LNCAP (cell line): Measurements from ENCODE around the gene GAGE2A.
"Not testable (repeated sequence)": the region's sequence is repeated elsewhere in the genome, so short reads cannot be mapped to it uniquely, and the experiment has no call there.

Experiments
- CTCF ChIP-seq: fragments of 450-650 bp; IDR thresholded peaks from 2 replicates; pipeline ENCODE4 v1.5.1; 2017; ENCODE audit warnings: mild to moderate bottlenecking

GAGE2A gene

GRCh38 chrX:49589196-49589595 is at the start of gene GAGE2A:
TSS of gene GAGE2A (plus strand) at chrX:49589496. CDS start at chrX:49590651, 1,155 bp downstream.
- not testable (repeated sequence) for TF ChIP-seq CTCF

- TF ChIP-seq CTCF, result not testable (repeated sequence)
Observed at GRCh38 chrX:49541433-49541832, 47.9 kb upstream of the GAGE2A start, which contains the start of gene GAGE12D. TSS of gene GAGE12D (plus strand) at chrX:49541733. CDS start at chrX:49542888, 1,155 bp downstream.

- not testable (repeated sequence) for TF ChIP-seq CTCF
Observed at GRCh38 chrX:49550989-49551388, 38.3 kb upstream of the GAGE2A start, which contains the start of gene GAGE12E. TSS of gene GAGE12E (plus strand) at chrX:49551289. CDS start at chrX:49552444, 1,155 bp downstream.

GRCh38 chrX:49560542-49560941 is 28.8 kb upstream of the GAGE2A start, which contains the start of gene GAGE12F:
TSS of gene GAGE12F (plus strand) at chrX:49560842. CDS start at chrX:49561997, 1,155 bp downstream.
- not testable (repeated sequence) for TF ChIP-seq CTCF

- not testable (repeated sequence) for TF ChIP-seq CTCF
Observed at GRCh38 chrX:49570100-49570499, 19.2 kb upstream of the GAGE2A start, which contains the start of gene GAGE12G. TSS of gene GAGE12G (plus strand) at chrX:49570400. CDS start at chrX:49571555, 1,155 bp downstream.

- not testable (repeated sequence) for TF ChIP-seq CTCF
Observed at GRCh38 chrX:49579649-49580048, 9.6 kb upstream of the GAGE2A start, which contains the start of gene GAGE12H. TSS of gene GAGE12H (plus strand) at chrX:49579949. CDS start at chrX:49581104, 1,155 bp downstream.

- not testable (repeated sequence) for TF ChIP-seq CTCF
Observed at GRCh38 chrX:49598720-49599119, 9.4 kb downstream of the GAGE2A start, which contains the start of gene GAGE1. TSS of gene GAGE1 (plus strand) at chrX:49599020. CDS start at chrX:49600175, 1,155 bp downstream.
